Gastrocnemius medialis (tissue), 4 donors: ENCODE data around the gene HNRNPK.

Experiments
- CTCF ChIP-seq, 5 experiments: fragments of 450-650 bp in 3 of 5; fragments of 200-600 bp in 2 of 5; sonication (generic) in 2 of 5; IDR thresholded peaks in 4 of 5; conservative IDR thresholded peaks in 1 of 5; 1 replicate in 4 of 5; 2 replicates in 1 of 5; pipeline ENCODE4 v1.5.1; 2016 to 2019; ENCODE audit warnings: antibody characterized with exemption in 5 of 5, mild to moderate bottlenecking in 3 of 5, moderate library complexity in 3 of 5
- POLR2A ChIP-seq, 2 donors: fragments of 450-650 bp; IDR thresholded peaks; one replicate each; pipeline ENCODE4 v1.6.1; 2017; ENCODE audit warnings: antibody characterized with exemption in 2 of 2, mild to moderate bottlenecking in 2 of 2, moderate library complexity in 2 of 2

- TF ChIP-seq CTCF (IDR thresholded peaks at IDR 0.05 in 4 of 5, conservative IDR thresholded peaks at IDR 0.05 in 1 of 5) (no peak), POLR2A (IDR thresholded peaks at IDR 0.05) (no peak)
Observed at GRCh38 chr9:83932851-83933250, 47.2 kb downstream of the HNRNPK start.
